ENCODE data around the gene SLC35E1. TPM values are rescaled to one million over a fixed set of nuclear protein-coding genes. Genes with fewer than 3 reads are reported as not detected.

Gene SLC35E1
- total RNA-seq, 1 experiment from 2014 or later, result 49.1 TPM

DNA sequence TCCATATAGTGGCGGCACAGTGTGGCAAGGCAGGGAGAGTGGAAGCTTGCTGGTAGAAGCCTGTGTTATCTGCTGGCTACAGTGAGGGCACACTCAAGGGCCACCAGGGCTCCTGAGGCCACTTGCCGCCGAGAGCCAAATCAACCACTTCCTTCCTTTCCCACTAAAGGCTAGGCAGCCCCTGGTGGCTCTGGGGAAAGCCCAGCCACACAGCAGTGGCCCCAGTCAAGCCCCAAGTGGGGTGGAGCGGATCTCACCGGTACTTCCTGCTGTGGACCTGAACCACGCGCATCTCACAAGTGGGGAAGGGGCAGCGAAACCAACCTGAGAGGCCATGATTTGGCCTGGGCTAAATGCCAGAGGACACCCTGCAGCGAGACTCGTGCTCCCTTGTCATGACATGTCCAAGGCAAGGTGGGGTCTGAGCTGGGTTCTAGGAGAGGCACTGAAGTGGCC lies 21.9 kb upstream of the SLC35E1 start:
- no peak overlapping the region for H3K4me3 ChIP-seq (replicated peaks in 1 of 2; ENCODE audit: low read depth in 1 of 2, low read length in 2 of 2)
- peaks cover 4% of the 10 kb centered on the region; the same call in 1 of the 2 replicates for H4K20me1 ChIP-seq (ENCODE audit: insufficient read depth)
- H3K4me2 ChIP-seq (ENCODE audit: low read length), result no peak overlapping the region
- no peak overlapping the region for H3K27ac ChIP-seq (ENCODE audit: low read depth, low read length)
- RAD21 ChIA-PET (ENCODE audit: low non-redundant PET in 1 of 2, low total read pairs in 2 of 2, uncharacterized antibody in 2 of 2, unreplicated experiment in 2 of 2), result no interaction called here
- DNase-seq (ENCODE audit: low read depth, low spot score), result no peak
- H3K9ac ChIP-seq (ENCODE audit: low read length), result no peak overlapping the region
- POLR2A ChIA-PET, result no interaction called here
- CTCF ChIA-PET, result no interaction called here
- peaks cover 100% of the 10 kb centered on the region for H3K79me2 ChIP-seq (ENCODE audit: insufficient read depth, low read length)
- H2AFZ ChIP-seq (ENCODE audit: low read depth, low read length, poor library complexity, severe bottlenecking), result no peak overlapping the region
- TF ChIP-seq EZH2 (IDR thresholded peaks at IDR 0.05), result no peak
- no peak for TF ChIP-seq CTCF (IDR thresholded peaks at IDR 0.05 in 2 of 3, conservative IDR thresholded peaks at IDR 0.05 in 1 of 3; ENCODE audit: borderline replicate concordance in 1 of 3, insufficient read depth in 1 of 3, low read depth in 2 of 3, low read length in 2 of 3)
- TF ChIP-seq POLR2A (IDR thresholded peaks at IDR 0.05; ENCODE audit: borderline replicate concordance, extremely low read depth, insufficient read depth, insufficient read length), result no peak
- no peak for TF ChIP-seq ZFX (IDR thresholded peaks at IDR 0.05)
- no peak for TF ChIP-seq MAX (IDR thresholded peaks at IDR 0.05)
- no peak for TF ChIP-seq ELF1 (IDR thresholded peaks at IDR 0.05; ENCODE audit: borderline replicate concordance, low read depth)
- TF ChIP-seq TCF7L2 (IDR thresholded peaks at IDR 0.05; ENCODE audit: borderline replicate concordance, extremely low read depth, insufficient read depth, insufficient read length), result no peak
- TF ChIP-seq EGR1 (IDR thresholded peaks at IDR 0.05; ENCODE audit: low read depth), result no peak
- no peak for TF ChIP-seq FOSL1 (IDR thresholded peaks at IDR 0.05; ENCODE audit: low read depth)
- TF ChIP-seq SRF (IDR thresholded peaks at IDR 0.05; ENCODE audit: low read depth), result no peak
- TF ChIP-seq, protein P1, sequence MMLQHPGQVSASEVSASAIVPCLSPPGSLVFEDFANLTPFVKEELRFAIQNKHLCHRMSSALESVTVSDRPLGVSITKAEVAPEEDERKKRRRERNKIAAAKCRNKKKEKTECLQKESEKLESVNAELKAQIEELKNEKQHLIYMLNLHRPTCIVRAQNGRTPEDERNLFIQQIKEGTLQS (IDR thresholded peaks at IDR 0.05), result no peak
- TF ChIP-seq, protein P2, sequence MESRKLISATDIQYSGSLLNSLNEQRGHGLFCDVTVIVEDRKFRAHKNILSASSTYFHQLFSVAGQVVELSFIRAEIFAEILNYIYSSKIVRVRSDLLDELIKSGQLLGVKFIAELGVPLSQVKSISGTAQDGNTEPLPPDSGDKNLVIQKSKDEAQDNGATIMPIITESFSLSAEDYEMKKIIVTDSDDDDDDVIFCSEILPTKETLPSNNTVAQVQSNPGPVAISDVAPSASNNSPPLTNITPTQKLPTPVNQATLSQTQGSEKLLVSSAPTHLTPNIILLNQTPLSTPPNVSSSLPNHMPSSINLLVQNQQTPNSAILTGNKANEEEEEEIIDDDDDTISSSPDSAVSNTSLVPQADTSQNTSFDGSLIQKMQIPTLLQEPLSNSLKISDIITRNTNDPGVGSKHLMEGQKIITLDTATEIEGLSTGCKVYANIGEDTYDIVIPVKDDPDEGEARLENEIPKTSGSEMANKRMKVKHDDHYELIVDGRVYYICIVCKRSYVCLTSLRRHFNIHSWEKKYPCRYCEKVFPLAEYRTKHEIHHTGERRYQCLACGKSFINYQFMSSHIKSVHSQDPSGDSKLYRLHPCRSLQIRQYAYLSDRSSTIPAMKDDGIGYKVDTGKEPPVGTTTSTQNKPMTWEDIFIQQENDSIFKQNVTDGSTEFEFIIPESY (IDR thresholded peaks at IDR 0.05; ENCODE audit: extremely low read depth, insufficient replicate concordance, low read length), result no peak
- no peak for TF ChIP-seq JUND (IDR thresholded peaks at IDR 0.05)
- intact Hi-C loops (cut with micrococcal nuclease), result no loop called here
- ATAC-seq, result no peak
- no peaks in the 10 kb centered on the region for H3K9me2 ChIP-seq (ENCODE audit: insufficient read depth)
- peaks cover 6 to 18% of the 10 kb centered on the region in 2 experiments; a peak in 3 of 4 replicates for H3K4me1 ChIP-seq (ENCODE audit: control insufficient read depth in 1 of 2, insufficient read depth in 2 of 2, low read length in 2 of 2)
- H3K36me3 ChIP-seq (ENCODE audit: control insufficient read depth in 1 of 2, insufficient read depth in 2 of 2, low read length in 2 of 2), result no peaks in the 10 kb centered on the region
- no peaks in the 10 kb centered on the region for H3K9me3 ChIP-seq (ENCODE audit: control insufficient read depth in 1 of 2, insufficient read depth in 1 of 2, low read depth in 1 of 2, low read length in 2 of 2)
- no TSS peak for BruUV-seq (replicated peaks)
- no peaks in the 10 kb centered on the region for H3K27me3 ChIP-seq (ENCODE audit: insufficient read depth, low read length)
